GM18517 (cell line): Measurements from ENCODE around the gene RAD50.
"Not testable (repeated sequence)": the region's sequence is repeated elsewhere in the genome, so short reads cannot be mapped to it uniquely, and the experiment has no call there.

ENCODE experiments used
- ATAC-seq: cut with Tn5 transposase; IDR thresholded peaks from one replicate; pipeline ENCODE4 v1.9.1; 2021; ENCODE audit warnings: mild to moderate bottlenecking, moderate library complexity; ENCODE audit not compliant: unreplicated experiment

The RAD50 gene

DNA sequence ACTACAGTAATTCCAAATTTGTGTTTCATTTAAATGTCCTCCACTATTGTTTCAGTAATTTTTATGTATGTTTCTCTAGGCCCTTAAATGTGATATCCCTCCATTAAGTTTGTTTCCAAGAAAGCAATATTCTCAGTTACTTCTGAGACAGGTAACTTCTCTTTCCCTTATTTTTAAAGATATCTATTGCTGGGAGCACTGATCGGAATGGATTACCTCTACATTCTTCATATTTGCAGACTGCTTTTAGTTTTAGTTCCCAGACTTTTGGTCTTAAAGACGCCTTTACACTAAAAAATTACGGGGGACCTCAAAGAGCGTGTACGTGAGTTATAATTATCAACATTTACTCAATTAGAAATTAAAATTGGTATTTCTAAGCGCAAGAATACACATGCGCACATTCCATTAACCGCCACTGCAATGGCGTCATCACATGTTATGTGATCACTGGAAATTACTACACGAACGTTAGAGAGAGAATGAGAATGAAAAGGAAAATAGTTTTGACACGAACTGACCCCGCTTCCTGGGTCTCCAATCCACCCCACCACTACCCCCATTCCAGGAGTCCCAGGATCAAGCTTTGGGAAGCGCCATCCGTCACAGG, 519 bp upstream of the RAD50 start:
- peak; percentile 5 for ATAC-seq

- peak; percentile 30 for ATAC-seq
Observed at GRCh38 chr5:132557478-132558172, 848 bp downstream of the RAD50 start.

DNA sequence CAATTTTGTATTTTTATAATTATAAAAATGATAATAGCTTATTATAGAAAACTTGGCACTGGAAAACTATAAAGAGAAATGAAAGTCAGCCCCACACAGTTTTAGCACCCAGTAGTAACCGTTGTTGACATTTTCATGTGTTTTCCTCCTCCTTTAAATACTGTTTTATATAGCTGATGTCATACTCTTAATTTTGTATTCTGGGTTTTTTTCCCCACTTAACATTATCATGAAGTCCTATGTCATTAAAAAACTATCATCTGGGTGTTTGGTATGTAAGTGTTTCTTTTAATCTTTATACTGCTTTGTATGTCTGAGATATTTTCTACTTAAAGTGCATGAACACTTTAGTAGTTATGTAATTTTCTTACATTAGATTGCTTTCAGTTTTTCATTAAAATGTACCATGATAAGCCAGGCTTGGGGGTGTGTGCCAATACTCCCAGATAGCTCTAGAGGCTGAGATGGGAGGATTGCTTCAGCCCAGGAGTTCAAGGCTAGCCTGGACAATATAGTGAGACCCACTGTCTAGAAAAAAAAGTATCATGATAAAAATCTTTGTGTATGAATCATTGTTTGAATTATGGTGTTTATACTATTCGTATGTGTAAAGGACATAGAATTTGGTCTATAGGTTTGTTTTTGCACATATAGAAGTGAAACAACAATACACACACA, 2.7 kb downstream of the RAD50 start:
- ATAC-seq, result no peak

DNA sequence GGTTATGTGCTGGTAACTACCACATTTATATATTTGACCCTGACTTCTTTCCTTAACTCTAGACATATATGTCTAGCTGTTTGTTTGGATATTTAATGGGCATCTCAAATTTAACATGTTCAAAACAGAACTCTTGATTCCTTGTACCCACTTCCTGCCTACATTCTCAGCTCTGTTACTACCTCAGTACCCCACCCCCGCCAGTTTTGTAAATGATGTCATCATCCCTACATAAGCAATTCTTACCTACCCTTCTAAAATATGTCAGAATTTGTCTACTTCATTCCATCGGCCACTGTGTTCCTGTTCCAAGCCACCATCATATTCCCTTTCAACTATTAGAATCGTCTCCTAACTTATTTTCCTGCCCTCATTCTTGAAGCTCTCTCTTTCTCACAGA, 4.8 kb downstream of the RAD50 start:
- ATAC-seq, result no peak

DNA sequence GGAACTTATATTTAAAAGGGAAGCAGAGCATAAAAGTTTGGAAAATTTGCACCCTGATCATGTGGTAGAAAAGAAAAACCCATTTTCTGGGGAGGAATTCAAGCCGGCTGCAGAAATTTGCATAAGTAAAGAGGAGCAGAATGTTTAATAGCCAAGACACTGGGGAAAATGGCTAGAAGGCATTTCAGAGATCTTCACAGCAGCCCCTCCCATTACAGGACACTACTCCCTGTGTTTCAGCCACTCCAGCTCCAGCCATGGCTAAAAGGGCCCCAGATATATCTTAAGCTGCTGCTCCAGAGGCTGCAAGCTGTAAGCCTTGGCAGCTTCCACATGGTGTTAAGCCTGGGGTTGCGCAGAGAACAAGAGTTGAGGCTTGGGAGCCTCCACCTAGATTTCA, 7.8 kb downstream of the RAD50 start:
- ATAC-seq, result not testable (repeated sequence)

GRCh38 chr5:132566657-132567056, 9.9 kb downstream of the RAD50 start:
- ATAC-seq, result no peak

DNA sequence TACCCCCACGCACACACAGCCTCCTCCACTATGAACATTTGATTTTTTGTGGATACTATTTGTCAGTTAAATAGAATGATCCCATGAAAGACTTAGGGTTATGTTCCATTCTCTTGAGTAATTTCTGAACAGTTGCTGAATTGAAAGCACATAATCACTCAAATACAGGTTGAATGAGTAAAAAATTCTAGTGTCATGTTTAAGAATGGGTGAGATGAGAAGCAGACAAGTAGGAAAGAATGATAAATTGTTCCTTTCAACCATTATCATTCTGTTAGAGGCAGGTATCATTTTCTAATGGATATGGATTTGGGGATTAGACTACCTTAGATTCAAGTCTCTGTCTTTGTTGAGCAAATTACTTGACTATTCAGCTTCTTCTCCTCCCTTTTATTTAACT, 19.3 kb downstream of the RAD50 start:
- no peak for ATAC-seq

GRCh38 chr5:132584560-132584959, 27.8 kb downstream of the RAD50 start:
- ATAC-seq, result not testable (repeated sequence)

DNA sequence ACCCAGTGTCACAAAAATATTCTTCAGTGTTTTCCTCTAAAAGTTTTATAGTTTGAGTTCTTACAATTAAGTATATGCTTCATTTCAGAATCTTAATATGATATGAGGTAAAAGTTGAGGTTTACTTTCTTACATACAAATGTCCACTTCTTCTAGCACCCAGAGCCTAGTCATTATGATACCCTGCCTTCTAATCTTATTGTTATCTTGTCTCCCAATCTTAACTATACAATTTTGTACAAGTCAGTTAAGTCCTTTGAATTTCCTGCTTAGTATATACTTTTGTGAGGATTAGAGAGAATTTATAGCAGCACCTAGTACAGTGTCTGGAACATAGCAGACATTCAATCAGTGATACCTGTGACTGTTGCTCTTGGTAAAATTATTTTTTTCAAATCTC, 29.3 kb downstream of the RAD50 start:
- ATAC-seq, result no peak

DNA sequence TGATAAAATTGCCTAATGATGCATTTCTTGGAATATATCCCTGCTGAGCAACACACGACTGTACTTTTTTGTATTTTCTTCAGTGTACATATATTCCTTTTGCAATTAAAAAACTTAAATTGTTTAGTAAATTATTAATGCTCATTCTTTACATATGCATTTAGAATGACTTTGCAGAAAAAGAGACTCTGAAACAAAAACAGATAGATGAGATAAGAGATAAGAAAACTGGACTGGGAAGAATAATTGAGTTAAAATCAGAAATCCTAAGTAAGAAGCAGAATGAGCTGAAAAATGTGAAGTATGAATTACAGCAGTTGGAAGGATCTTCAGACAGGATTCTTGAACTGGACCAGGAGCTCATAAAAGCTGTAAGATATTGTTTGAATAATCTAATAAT, 32.7 kb downstream of the RAD50 start:
- ATAC-seq, result no peak

DNA sequence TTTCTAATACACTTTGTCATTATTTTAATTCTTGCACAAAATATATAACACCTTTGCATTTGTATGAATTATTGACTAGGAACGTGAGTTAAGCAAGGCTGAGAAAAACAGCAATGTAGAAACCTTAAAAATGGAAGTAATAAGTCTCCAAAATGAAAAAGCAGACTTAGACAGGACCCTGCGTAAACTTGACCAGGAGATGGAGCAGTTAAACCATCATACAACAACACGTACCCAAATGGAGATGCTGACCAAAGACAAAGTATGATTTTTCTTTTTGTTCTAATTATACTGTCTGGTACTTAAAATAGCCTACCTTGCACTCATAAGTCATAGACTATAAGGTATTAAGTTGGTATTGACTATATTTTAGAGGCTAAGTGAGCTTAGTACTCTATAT, 34.4 kb downstream of the RAD50 start:
- ATAC-seq, result no peak

DNA sequence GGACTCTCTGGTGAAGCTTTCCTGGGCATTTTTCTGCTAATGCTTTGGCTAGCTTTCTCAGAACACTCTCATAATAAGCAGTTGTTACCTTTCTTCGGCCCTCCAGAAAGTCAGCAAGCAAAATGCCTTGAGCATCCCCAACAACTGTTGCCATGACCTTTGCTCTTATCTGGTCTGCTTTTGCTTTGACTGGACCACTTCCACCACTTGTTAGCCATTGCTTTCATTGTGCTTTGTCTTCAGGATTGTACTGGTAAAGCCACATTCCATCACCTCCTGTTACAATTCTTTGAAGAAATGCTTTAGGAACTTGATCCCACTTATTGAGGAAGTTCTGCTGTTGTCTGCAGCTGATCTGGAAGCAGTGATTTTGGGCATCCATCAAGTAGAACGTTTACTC, 35.7 kb downstream of the RAD50 start:
- no peak for ATAC-seq

GRCh38 chr5:132594170-132594569, 37.4 kb downstream of the RAD50 start:
- ATAC-seq, result no peak

DNA sequence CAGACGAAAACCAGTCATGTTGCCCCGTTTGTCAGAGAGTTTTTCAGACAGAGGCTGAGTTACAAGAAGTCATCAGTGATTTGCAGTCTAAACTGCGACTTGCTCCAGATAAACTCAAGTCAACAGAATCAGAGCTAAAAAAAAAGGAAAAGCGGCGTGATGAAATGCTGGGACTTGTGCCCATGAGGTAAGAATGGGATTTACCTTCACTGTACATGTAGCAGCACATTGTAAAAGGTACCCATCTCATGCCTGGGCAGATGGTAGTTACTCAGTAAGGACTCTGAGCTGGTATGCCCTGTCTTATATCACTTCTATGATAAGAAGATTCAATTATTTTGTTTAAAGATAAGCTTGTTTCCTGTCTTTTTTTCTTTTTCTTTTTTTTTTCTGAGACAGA, 38.8 kb downstream of the RAD50 start:
- ATAC-seq, result no peak

DNA sequence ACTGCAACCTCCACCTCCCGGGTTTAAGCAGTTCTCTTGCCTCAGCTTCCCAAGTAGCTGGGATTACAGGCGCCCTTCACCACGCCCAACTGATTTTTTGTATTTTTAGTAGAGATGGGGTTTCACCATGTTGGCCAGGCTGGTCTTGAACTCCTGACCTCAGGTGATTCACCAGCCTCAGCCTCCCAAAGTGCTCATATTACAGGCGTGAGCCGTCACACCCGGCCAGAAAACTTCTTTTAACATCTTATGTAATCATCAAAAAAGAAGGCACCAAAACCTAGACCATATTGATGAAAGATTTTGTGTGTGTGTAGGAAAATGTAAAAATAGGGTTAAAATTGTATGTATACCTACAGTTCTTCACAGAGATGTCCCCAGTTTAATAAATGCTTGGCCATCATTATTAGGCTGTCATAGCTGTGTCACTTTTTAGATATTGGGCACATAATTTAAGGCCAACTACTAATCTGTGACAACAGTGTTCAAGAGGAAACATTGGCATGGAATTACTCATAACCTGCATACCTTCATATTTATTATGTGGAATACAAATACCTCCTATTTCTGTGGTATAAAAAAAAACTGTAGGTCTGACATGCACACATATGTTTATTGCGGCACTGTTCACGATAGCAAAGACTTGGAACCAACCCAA, 44.4 kb downstream of the RAD50 start:
- ATAC-seq, result no peak

- no peak for ATAC-seq
Observed at GRCh38 chr5:132607095-132607494, 50.3 kb downstream of the RAD50 start.

GRCh38 chr5:132608107-132608506, 51.3 kb downstream of the RAD50 start:
- ATAC-seq, result no peak

DNA sequence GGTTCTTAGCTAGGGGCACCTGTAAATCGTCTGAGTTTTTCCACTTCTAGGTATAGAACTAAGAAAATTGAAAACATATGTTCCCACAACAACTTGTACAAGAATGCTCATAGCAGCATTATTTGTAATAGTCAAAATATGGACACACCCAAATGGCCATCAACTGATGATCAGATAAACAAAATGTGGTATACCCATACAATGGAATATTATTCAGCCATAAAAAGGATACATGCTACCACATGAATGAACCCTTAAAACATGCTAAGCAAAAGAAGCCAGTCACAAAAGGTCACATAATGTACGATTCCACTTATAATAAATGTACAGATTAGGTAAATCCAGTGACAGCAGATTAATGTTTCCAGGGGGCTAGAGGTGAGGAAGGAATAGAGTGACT, 55.2 kb downstream of the RAD50 start:
- no peak for ATAC-seq

DNA sequence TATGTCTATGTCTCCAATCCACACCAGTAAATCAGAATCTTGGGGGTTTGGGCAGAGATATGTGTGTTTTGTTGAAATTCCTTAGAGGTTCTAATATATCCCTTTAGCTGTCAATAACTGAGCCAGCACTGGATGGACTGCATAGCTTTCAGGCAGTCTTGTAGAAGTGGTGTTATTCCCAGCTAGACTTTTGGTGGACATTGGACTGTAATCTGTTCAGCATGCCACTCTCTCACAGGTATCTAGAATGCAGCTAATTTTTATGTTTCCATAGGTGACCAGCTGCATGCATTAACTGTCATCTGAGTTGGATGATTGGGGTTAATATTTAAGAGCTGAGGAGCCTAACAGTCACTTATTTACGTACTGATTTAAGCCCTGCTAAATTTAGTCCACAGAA, 56.1 kb downstream of the RAD50 start:
- no peak for ATAC-seq

GRCh38 chr5:132621699-132622098, 64.9 kb downstream of the RAD50 start:
- ATAC-seq, result no peak

DNA sequence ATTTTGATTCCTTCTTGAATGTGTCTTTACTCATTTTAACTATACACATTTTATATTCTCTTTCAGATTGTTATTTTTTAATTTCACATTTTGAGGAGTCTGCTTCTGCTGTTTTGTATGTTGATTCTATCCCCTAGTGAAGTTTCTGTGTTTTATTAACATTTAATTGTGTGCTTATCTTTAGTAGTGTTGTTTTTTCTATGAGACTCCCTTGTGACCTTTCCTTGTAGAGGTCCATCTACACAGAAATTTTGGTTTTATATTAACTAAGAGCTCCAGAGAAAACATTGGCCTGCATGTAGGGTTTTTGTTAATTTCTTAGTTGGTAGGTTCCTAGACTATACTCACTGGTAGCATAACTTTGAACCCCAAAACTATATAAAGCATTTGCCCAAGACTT, 65.8 kb downstream of the RAD50 start:
- ATAC-seq, result no peak

GRCh38 chr5:132627470-132627869, 70.7 kb downstream of the RAD50 start:
- ATAC-seq, result no peak
